ENCODE measurements around the gene AHR.
"Not testable (repeated sequence)": the region's sequence is repeated elsewhere in the genome, so short reads cannot be mapped to it uniquely, and the experiment has no call there.

Gene AHR

DNA sequence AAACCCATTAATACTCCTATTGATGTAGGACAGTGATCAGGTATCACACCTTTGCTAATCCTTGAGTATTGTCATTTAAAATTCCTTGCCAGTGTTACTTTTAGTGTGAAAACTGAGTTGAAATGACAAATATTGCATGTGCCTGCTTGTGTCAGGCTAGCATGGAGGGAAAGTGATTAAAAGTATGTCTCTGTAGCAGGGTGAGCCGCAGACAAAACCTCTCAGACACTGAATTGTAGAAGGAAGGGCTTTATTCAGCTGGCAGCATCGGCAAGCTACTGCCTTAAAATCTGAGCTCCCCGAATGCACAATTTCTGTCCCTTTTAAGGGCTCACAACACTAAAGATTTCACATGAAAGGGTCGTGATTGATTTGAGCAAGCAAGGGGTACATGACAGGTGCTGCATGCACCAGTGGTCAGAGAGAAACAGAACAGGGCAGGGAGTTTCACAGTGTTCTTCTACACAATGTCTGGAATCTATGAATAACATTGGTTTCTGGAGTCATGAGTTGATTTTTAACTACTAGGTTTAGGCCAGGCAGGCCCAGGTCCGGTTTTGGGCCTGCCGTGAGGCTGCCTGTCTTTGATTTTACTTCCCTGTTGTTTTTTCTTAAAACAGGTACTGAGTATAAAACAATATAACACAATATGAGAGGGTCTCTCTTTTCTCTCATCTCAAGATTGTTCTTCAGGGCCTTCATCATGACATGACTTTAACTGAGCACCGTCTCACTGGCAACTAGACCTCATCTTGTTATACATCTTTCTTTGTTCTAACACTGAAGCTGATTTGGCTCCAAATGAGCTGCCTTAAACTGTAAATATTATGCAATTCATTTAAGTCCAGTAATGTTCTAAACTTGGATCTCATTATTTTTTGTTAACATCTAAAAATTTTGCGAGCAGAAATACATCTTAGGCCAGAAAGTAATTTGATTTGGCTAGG is 84.2 kb downstream of the AHR start:
- H3K4me1 Mint-ChIP-seq (ENCODE audit: low read depth); H3K9me3 Mint-ChIP-seq; intact Hi-C loops (cut with micrococcal nuclease); H3K27me3 Mint-ChIP-seq; H3K4me3 Mint-ChIP-seq; H3K27ac Mint-ChIP-seq; H3K36me3 Mint-ChIP-seq (ENCODE audit: low read depth): not testable (repeated sequence)

- Mint-ChIP-seq H3K4me3 (no peak overlapping the region), H3K27me3 (no peaks in the 10 kb centered on the region), H3K9me3 (no peaks in the 10 kb centered on the region), H3K27ac (no peak overlapping the region), H3K4me1 (ENCODE audit: low read depth) (peaks cover 7% of the 10 kb centered on the region), H3K36me3 (ENCODE audit: low read depth) (no peaks in the 10 kb centered on the region)
- intact Hi-C loops (cut with micrococcal nuclease): no loop called here
These were observed 85.9 kb downstream of the AHR start for GRCh38 chr7:17384400-17384799.

DNA sequence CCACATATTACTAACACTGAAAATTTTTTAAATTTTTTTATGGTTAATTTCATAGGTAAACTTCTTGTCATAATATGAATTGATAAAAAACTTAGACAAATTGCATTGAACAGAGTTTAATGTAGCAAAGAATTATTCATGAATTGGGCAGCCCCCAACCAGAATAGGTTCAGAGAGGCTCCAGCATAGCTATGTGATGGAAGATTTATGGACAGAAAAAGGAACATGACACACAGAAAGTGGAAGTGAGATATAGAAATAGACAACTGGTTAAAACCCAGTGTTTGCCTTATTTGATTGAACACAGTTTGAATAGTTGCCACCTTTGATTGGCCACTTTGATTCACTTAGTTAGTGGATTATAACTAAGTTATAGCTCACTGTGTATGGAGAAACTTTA is 87.2 kb downstream of the AHR start:
- Mint-ChIP-seq H3K9me3 (no peaks in the 10 kb centered on the region), H3K27ac (no peak overlapping the region), H3K4me3 (no peak overlapping the region), H3K27me3 (no peaks in the 10 kb centered on the region), H3K4me1 (ENCODE audit: low read depth) (peaks cover 7% of the 10 kb centered on the region), H3K36me3 (ENCODE audit: low read depth) (no peaks in the 10 kb centered on the region)
- intact Hi-C loops (cut with micrococcal nuclease): no loop called here

- peaks cover 7% of the 10 kb centered on the region for H3K4me1 Mint-ChIP-seq (ENCODE audit: low read depth)
These were observed 91.9 kb downstream of the AHR start for GRCh38 chr7:17390392-17390791.

DNA sequence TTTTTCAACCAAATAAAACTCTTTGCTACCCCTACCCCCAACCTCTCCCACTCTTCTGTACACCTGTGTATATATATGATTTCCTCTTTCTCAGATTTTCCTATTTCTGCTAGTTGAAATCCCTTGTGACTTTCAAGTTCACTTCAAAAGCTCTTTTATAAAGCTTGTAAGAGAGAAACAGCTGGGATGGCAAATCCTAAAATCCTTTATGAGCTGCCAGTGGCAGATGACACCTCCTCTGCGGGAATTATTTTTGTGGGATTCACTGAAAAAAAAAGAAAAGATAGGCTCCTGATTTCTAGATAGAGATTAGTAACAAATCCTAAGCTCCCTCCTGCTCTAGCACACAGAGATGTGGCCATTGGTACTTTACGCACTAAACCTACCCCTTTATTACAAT is 92.9 kb downstream of the AHR start:
- H3K4me3 Mint-ChIP-seq: no peak overlapping the region
- no peak overlapping the region for H3K27ac Mint-ChIP-seq
- peaks cover 12% of the 10 kb centered on the region for H3K36me3 Mint-ChIP-seq (ENCODE audit: low read depth)
- H3K9me3 Mint-ChIP-seq: peaks cover 26% of the 10 kb centered on the region
- peaks cover 6% of the 10 kb centered on the region for H3K4me1 Mint-ChIP-seq (ENCODE audit: low read depth)
- no peaks in the 10 kb centered on the region for H3K27me3 Mint-ChIP-seq
- intact Hi-C loops (cut with micrococcal nuclease): no loop called here

More at GRCh38 chr7:17390392-17390791, 91.9 kb downstream of the AHR start:
- H3K36me3 Mint-ChIP-seq (ENCODE audit: low read depth): peaks cover 12% of the 10 kb centered on the region
- no peak overlapping the region for H3K4me3 Mint-ChIP-seq
- H3K27ac Mint-ChIP-seq: no peak overlapping the region
- peaks cover 25% of the 10 kb centered on the region for H3K9me3 Mint-ChIP-seq
- H3K27me3 Mint-ChIP-seq: no peaks in the 10 kb centered on the region
- intact Hi-C loops (cut with micrococcal nuclease): no loop called here

- intact Hi-C loops (cut with micrococcal nuclease): no loop called here
These were observed 94.4 kb downstream of the AHR start for GRCh38 chr7:17392846-17393245.

GRCh38 chr7:17394563-17394962 is 96.1 kb downstream of the AHR start:
- H3K27ac Mint-ChIP-seq; intact Hi-C loops (cut with micrococcal nuclease); H3K27me3 Mint-ChIP-seq; H3K4me3 Mint-ChIP-seq: not testable (repeated sequence)
- H3K9me3 Mint-ChIP-seq: peaks cover 26% of the 10 kb centered on the region
- H3K36me3 Mint-ChIP-seq (ENCODE audit: low read depth): peaks cover 12% of the 10 kb centered on the region
- H3K4me1 Mint-ChIP-seq (ENCODE audit: low read depth): peaks cover 20% of the 10 kb centered on the region

More at GRCh38 chr7:17392846-17393245, 94.4 kb downstream of the AHR start:
- Mint-ChIP-seq H3K36me3 (ENCODE audit: low read depth) (peaks cover 12% of the 10 kb centered on the region), H3K27ac (no peak overlapping the region), H3K27me3 (no peaks in the 10 kb centered on the region), H3K9me3 (peaks cover 26% of the 10 kb centered on the region), H3K4me1 (ENCODE audit: low read depth) (peaks cover 16% of the 10 kb centered on the region), H3K4me3 (no peak overlapping the region)
